Skeletal muscle satellite cell (primary cell): Measurements from ENCODE around the gene ARMC5. TPM values are rescaled to one million over a fixed set of nuclear protein-coding genes. Genes with fewer than 3 reads are reported as not detected.
A peak's percentile ranks its signal among the peaks of the same experiment; 100 is the strongest.
"Not testable (repeated sequence)": the region's sequence is repeated elsewhere in the genome, so short reads cannot be mapped to it uniquely, and the experiment has no call there.

Experiments used
- H3K27me3 ChIP-seq: 2 replicates; pipeline ENCODE4 v1.7.0; 2013; ENCODE audit warnings: low read length; ENCODE audit not compliant: control insufficient read depth, insufficient read depth
- H3K36me3 ChIP-seq: 2 replicates; pipeline ENCODE4 v1.7.0; 2013; ENCODE audit warnings: mild to moderate bottlenecking, control low read depth, low read length; ENCODE audit not compliant: insufficient read depth
- H3K4me1 ChIP-seq: 2 replicates; pipeline ENCODE4 v1.7.0; 2013; ENCODE audit warnings: low read length; ENCODE audit not compliant: control insufficient read depth, insufficient read depth
- H3K4me2 ChIP-seq: 2 replicates; pipeline ENCODE4 v1.7.0; 2013; ENCODE audit warnings: mild to moderate bottlenecking, low read length
- H3K4me3 ChIP-seq: 2 replicates; pipeline ENCODE4 v1.7.0; 2013; ENCODE audit warnings: low read length
- H3K9ac ChIP-seq: 2 replicates; pipeline ENCODE4 v1.7.0; 2013; ENCODE audit warnings: mild to moderate bottlenecking, low read depth, low read length, moderate library complexity
- H3K9me3 ChIP-seq: replicated peaks from 2 replicates; pipeline ENCODE4 v1.7.0; 2013; ENCODE audit warnings: mild to moderate bottlenecking, control low read depth, low read length
- total RNA-seq: library from RNA; depleted of rRNA; stranded (reverse); fragments of >200 nt; gene quantifications from 2 replicates; pipeline ENCODE4 v1.2.3, GENCODE V29; 2012; rRNA removed

The ARMC5 gene, protein sequence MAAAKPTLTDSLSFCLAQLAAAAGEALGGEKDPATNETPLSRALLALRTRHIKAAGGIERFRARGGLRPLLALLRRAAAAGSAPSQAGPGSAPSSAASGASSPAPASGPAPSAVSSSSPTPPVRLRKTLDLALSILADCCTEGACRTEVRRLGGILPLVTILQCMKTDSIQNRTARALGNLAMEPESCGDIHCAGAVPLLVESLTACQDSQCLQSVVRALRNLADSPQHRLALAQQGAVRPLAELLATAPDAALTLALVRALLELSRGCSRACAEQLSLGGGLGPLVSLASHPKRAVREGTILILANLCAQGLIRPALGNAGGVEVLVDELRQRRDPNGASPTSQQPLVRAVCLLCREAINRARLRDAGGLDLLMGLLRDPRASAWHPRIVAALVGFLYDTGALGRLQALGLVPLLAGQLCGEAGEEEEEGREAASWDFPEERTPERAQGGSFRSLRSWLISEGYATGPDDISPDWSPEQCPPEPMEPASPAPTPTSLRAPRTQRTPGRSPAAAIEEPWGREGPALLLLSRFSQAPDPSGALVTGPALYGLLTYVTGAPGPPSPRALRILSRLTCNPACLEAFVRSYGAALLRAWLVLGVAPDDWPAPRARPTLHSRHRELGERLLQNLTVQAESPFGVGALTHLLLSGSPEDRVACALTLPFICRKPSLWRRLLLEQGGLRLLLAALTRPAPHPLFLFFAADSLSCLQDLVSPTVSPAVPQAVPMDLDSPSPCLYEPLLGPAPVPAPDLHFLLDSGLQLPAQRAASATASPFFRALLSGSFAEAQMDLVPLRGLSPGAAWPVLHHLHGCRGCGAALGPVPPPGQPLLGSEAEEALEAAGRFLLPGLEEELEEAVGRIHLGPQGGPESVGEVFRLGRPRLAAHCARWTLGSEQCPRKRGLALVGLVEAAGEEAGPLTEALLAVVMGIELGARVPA
- 8.9 and 10.7 TPM in 2 replicates for total RNA-seq

DNA sequence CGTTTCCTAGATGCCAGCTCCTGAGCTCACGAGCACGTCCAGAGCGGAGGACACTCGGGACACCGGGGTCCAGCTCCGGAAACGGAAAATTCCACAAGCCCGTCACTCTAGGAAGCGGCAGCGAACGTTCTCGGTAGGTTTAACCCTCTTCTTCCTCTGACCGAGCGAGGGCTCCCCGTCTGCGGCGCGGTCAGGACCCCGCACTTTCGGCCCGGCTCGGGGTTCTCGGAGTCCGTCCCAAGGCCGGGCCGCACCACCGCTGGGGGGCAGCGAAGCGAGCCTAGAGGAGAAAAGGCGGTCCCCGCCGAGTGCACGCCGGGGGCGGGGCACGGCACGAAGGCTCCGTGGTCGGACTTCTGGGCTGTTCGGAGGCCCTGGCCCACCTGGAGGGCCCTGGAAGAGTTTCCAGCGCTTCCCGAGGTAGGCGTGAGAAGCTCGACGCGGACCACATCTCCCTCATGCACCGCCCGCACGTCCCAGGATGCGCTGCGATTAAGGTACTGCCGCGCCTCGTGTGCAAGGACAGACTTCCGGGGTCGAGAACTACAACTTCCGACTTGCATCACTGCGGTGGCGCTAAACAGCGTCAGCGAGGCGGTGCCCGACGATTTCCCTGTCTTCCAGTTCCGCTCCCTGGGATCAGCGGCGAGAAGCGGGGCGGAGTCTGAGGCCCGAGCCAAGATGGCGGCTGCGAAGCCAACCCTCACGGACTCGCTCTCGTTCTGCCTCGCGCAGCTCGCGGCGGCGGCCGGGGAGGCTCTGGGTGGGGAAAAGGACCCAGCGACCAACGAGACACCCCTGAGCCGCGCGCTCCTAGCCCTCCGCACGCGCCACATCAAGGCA lies at the start of gene ARMC5:
ARMC5 (plus strand) TSS at position 658 of the 843 bp plus-strand sequence; CDS start at position 682, 24 bp downstream.
- Histone ChIP-seq H3K4me1 (peaks cover 41% of the 10 kb centered on the region), H3K36me3 (peaks cover 27% of the 10 kb centered on the region), H3K27me3 (no peaks in the 10 kb centered on the region), H3K4me3 (peak within 1 kb of the TSS; percentile 85), H3K9me3 (no peaks in the 10 kb centered on the region), H3K9ac (peak within 1 kb of the TSS; percentile 98), H3K4me2 (peak within 1 kb of the TSS; percentile 99)

- no peaks in the 10 kb centered on the region for H3K4me1 ChIP-seq
- H3K4me3 ChIP-seq, result no peak overlapping the region
- H3K9ac ChIP-seq, result no peak overlapping the region
- H3K9me3 ChIP-seq, result no peaks in the 10 kb centered on the region
- H3K4me2 ChIP-seq, result no peak overlapping the region
- peaks cover 19% of the 10 kb centered on the region for H3K27me3 ChIP-seq
- no peaks in the 10 kb centered on the region for H3K36me3 ChIP-seq
These were observed 49.2 kb upstream of the ARMC5 start for GRCh38 chr16:31410082-31410481.

DNA sequence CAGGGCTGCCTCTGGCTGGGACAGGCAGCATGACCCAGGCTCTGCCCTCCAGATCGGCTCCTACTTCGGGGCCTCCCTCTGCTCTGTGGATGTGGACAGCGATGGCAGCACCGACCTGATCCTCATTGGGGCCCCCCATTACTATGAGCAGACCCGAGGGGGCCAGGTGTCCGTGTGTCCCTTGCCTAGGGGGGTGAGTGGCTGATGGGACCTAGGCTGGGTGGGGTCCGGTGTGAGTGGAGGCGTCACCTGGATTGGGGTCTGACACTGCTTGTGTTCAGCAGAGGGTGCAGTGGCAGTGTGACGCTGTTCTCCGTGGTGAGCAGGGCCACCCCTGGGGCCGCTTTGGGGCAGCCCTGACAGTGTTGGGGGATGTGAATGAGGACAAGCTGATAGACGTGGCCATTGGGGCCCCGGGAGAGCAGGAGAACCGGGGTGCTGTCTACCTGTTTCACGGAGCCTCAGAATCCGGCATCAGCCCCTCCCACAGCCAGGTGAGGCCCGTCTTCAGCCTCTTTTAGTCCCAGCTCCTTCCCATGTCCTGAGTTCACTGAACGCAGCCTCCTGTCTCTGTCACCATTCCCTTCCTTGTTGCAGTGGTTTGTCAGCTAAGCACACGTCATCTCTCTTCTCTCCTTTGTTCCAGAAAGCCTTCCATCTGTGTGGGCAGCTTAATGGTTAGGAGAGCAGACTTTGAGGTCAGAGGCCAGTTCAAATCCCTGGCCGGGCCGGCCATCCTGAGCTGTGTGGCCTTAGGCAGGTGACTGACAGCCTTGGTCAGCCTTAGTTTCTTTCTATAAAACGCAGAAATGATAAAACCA lies 48.1 kb upstream of the ARMC5 start:
- H3K9ac ChIP-seq, result no peak overlapping the region

DNA sequence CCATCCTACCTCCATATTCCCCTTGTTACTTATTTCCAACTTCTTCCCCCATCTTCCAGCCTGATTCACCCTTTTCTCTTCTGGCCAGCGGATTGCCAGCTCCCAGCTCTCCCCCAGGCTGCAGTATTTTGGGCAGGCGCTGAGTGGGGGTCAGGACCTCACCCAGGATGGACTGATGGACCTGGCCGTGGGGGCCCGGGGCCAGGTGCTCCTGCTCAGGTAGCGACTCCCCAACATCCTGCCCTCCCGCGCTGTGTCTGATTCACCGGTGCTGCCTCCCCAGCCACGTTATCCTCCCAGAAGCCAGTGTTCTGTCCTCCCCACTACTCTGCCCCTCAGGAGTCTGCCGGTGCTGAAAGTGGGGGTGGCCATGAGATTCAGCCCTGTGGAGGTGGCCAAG lies 46.6 kb upstream of the ARMC5 start:
- no peaks in the 10 kb centered on the region for H3K9me3 ChIP-seq
- no peaks in the 10 kb centered on the region for H3K36me3 ChIP-seq
- H3K4me3 ChIP-seq, result no peak overlapping the region
- H3K27me3 ChIP-seq, result peaks cover 26% of the 10 kb centered on the region
- H3K4me1 ChIP-seq, result no peaks in the 10 kb centered on the region
- H3K9ac ChIP-seq, result no peak overlapping the region
- no peak overlapping the region for H3K4me2 ChIP-seq

More for the DNA sequence above, 48.1 kb upstream of the ARMC5 start:
- Histone ChIP-seq H3K36me3 (no peaks in the 10 kb centered on the region), H3K27me3 (peaks cover 26% of the 10 kb centered on the region), H3K4me1 (no peaks in the 10 kb centered on the region), H3K4me2 (no peak overlapping the region), H3K4me3 (no peak overlapping the region), H3K9me3 (no peaks in the 10 kb centered on the region)

DNA sequence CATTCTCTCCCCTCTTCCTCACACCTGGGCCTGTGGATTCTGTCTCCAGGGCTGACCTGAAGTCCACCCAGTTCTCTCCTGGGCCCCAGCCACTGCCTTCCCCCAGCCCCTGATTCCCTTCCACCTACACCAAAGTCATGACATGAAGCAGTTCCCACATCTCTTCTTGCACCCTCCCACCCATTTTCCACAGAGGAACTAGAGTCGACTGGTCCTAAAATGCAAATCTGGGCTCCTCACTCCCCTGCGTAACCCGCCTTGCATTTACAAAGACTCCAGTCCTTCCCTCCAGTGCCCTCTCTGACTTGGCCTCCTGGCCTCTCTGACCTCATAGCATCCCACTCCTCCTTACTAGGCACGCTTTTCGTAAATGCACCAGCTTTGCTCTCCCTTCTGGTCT lies 45.9 kb upstream of the ARMC5 start:
- H3K9me3 ChIP-seq, result no peaks in the 10 kb centered on the region
- peaks cover 26% of the 10 kb centered on the region for H3K27me3 ChIP-seq
- H3K4me3 ChIP-seq, result no peak overlapping the region
- H3K36me3 ChIP-seq, result no peaks in the 10 kb centered on the region
- no peak overlapping the region for H3K9ac ChIP-seq
- no peak overlapping the region for H3K4me2 ChIP-seq
- no peaks in the 10 kb centered on the region for H3K4me1 ChIP-seq

DNA sequence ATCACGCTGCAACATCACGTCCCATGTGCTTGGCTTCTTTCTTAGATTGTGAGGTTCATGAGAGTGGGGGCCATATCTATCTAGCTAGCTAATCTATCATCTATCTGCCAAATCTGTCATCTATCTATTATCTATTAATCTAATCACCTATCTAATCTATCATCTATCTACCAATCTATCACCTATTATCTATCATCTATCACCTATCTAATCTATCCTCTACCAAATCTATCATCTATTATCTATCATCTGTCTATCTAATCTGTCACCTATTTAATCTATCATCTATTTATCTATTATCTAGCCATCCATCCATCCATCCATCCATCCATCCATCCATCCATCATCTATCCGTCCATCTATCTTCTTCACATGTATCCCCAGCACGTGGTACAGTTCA lies 45.4 kb upstream of the ARMC5 start:
- H3K4me1 ChIP-seq, result no peaks in the 10 kb centered on the region

DNA sequence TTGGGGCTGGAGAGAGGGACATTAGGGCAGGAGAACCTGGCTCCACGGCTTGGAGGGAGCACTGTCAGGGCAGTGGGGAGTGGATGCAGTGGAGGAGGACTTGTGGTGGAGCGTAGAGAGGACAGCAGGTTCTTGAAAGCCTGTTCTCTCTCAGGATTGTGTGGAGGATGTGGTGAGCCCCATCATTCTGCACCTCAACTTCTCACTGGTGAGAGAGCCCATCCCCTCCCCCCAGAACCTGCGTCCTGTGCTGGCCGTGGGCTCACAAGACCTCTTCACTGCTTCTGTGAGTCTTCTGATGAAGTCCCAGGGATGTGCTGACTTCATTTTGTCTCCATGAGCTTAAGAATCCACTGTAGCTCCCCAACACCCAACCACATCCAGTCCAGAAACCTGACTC lies 44.6 kb upstream of the ARMC5 start:
- Histone ChIP-seq H3K27me3 (peaks cover 26% of the 10 kb centered on the region), H3K4me1 (no peaks in the 10 kb centered on the region), H3K36me3 (no peaks in the 10 kb centered on the region), H3K4me3 (no peak overlapping the region), H3K9ac (no peak overlapping the region), H3K4me2 (no peak overlapping the region), H3K9me3 (no peaks in the 10 kb centered on the region)

More for the DNA sequence above, 45.4 kb upstream of the ARMC5 start:
- Histone ChIP-seq H3K4me2 (no peak overlapping the region), H3K36me3 (no peaks in the 10 kb centered on the region), H3K27me3 (peaks cover 26% of the 10 kb centered on the region), H3K9me3 (no peaks in the 10 kb centered on the region), H3K4me3 (no peak overlapping the region), H3K9ac (no peak overlapping the region)

DNA sequence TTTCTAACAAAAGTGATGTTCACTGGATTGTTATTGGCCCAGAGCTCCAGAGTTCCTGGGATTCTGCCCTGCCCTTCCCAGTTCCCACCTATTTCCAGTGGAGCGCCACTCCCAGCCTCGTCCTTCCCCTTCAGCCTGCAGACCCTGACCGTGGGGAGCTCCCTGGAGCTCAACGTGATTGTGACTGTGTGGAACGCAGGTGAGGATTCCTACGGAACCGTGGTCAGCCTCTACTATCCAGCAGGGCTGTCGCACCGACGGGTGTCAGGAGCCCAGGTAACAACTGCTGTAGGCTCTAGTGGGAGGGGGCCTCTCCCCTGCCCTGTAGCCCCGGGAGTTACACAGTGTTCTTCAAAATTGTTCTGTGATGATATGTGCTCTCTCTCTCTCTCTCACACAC lies 42.9 kb upstream of the ARMC5 start:
- Histone ChIP-seq H3K4me2 (no peak overlapping the region), H3K9me3 (peaks cover 2% of the 10 kb centered on the region), H3K27me3 (peaks cover 26% of the 10 kb centered on the region), H3K9ac (no peak overlapping the region), H3K36me3 (no peaks in the 10 kb centered on the region), H3K4me1 (no peaks in the 10 kb centered on the region), H3K4me3 (no peak overlapping the region)

DNA sequence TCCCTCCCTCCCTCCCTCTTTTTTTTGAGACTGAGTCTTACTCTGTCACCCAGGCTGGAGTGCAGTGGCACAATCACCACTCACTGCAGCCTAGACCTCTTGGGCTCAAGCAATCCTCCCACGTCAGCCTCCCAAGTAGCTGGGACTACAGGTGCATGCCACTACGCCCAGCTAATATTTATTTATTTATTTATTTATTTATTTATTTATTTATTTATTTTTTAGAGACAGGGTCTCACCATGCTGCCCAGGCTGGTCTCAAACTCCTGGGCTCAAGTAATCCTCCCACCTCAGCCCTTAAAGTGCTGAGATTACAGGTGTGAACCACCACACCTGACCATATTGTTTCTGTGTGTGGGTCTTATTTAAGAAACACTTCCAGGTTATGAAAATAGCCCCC lies 42.3 kb upstream of the ARMC5 start:
- H3K36me3 ChIP-seq, H3K4me1 ChIP-seq, H3K4me3 ChIP-seq, H3K9ac ChIP-seq, H3K9me3 ChIP-seq, H3K4me2 ChIP-seq: not testable (repeated sequence)
- H3K27me3 ChIP-seq, result peaks cover 26% of the 10 kb centered on the region

- no peak overlapping the region for H3K4me2 ChIP-seq
- H3K36me3 ChIP-seq, result no peaks in the 10 kb centered on the region
- H3K27me3 ChIP-seq, result peaks cover 30% of the 10 kb centered on the region
- no peak overlapping the region for H3K4me3 ChIP-seq
- no peak overlapping the region for H3K9ac ChIP-seq
- H3K9me3 ChIP-seq, result peaks cover 4% of the 10 kb centered on the region
- no peaks in the 10 kb centered on the region for H3K4me1 ChIP-seq
These were observed 41.4 kb upstream of the ARMC5 start for GRCh38 chr16:31417916-31418315.
